ENCODE measurements around the gene KLRB1.
"Not testable (repeated sequence)": the region's sequence is repeated elsewhere in the genome, so short reads cannot be mapped to it uniquely, and the experiment has no call there.

Gene KLRB1

GRCh38 chr12:9646794-9647781 lies 39.4 kb upstream of the KLRB1 start:
- DNase-seq (ENCODE audit: low read depth in 2 of 2), result peak; percentile 26 to 45
- no peak for TF ChIP-seq CTCF (IDR thresholded peaks at IDR 0.05; ENCODE audit: low read depth, low read length)
- peak overlapping the region; percentile 64 to 68 for H3K4me3 ChIP-seq (replicated peaks in 1 of 2; ENCODE audit: low read depth in 2 of 2, low read length in 2 of 2)

GRCh38 chr12:9644985-9645551 lies 37.4 kb upstream of the KLRB1 start:
- peak in 1 of 2 donors; percentile 64 for DNase-seq (ENCODE audit: low read depth in 2 of 2)
- H3K4me3 ChIP-seq (replicated peaks in 1 of 2; ENCODE audit: low read depth in 2 of 2, low read length in 2 of 2), result not testable (repeated sequence)

GRCh38 chr12:9643266-9643660 lies 35.5 kb upstream of the KLRB1 start:
- DNase-seq (ENCODE audit: low read depth in 2 of 2), result no peak
- no peak overlapping the region for H3K4me3 ChIP-seq (replicated peaks in 1 of 2; ENCODE audit: low read depth in 2 of 2, low read length in 2 of 2)
- no peak for TF ChIP-seq CTCF (IDR thresholded peaks at IDR 0.05; ENCODE audit: low read depth, low read length)

GRCh38 chr12:9642606-9643265 lies 35.0 kb upstream of the KLRB1 start:
- DNase-seq (ENCODE audit: low read depth in 2 of 2), result no peak
- TF ChIP-seq CTCF (IDR thresholded peaks at IDR 0.05; ENCODE audit: low read depth, low read length), result no peak
- no peak overlapping the region for H3K4me3 ChIP-seq (replicated peaks in 1 of 2; ENCODE audit: low read depth in 2 of 2, low read length in 2 of 2)

- no peak for DNase-seq (ENCODE audit: low read depth in 2 of 2)
- no peak for TF ChIP-seq CTCF (IDR thresholded peaks at IDR 0.05; ENCODE audit: low read depth, low read length)
- H3K4me3 ChIP-seq (replicated peaks in 1 of 2; ENCODE audit: low read depth in 2 of 2, low read length in 2 of 2), result no peak overlapping the region
These were observed 32.3 kb upstream of the KLRB1 start for GRCh38 chr12:9640024-9640423.

GRCh38 chr12:9636851-9637206 lies 29.1 kb upstream of the KLRB1 start:
- TF ChIP-seq CTCF (IDR thresholded peaks at IDR 0.05; ENCODE audit: low read depth, low read length), result no peak
- no peak for DNase-seq (ENCODE audit: low read depth in 2 of 2)
- H3K4me3 ChIP-seq (replicated peaks in 1 of 2; ENCODE audit: low read depth in 2 of 2, low read length in 2 of 2), result no peak overlapping the region
